ENCODE results near the gene CCDC57.

The CCDC57 gene

GRCh38 chr17:82173351-82174041 is 39.1 kb downstream of the CCDC57 start:
- DNase-seq = no peak

GRCh38 chr17:82172486-82173160 is 40.0 kb downstream of the CCDC57 start:
- no peak for DNase-seq

GRCh38 chr17:82171750-82172375 is 40.8 kb downstream of the CCDC57 start:
- DNase-seq = no peak

GRCh38 chr17:82170412-82170961 is 42.2 kb downstream of the CCDC57 start:
- DNase-seq = no peak

- DNase-seq = no peak
Observed at GRCh38 chr17:82168568-82168967, 44.1 kb downstream of the CCDC57 start.

- DNase-seq = no peak
Observed at GRCh38 chr17:82167028-82167427, 45.6 kb downstream of the CCDC57 start.

- no peak for DNase-seq
Observed at GRCh38 chr17:82164853-82165252, 47.8 kb downstream of the CCDC57 start.

- DNase-seq = no peak
Observed at GRCh38 chr17:82161216-82161615, 51.4 kb downstream of the CCDC57 start.

GRCh38 chr17:82160075-82160474 is 52.6 kb downstream of the CCDC57 start:
- DNase-seq = no peak

GRCh38 chr17:82158825-82159224 is 53.8 kb downstream of the CCDC57 start:
- DNase-seq = no peak

- no peak for DNase-seq
Observed at GRCh38 chr17:82157046-82158035, 55.3 kb downstream of the CCDC57 start.

GRCh38 chr17:82156284-82156925 is 56.2 kb downstream of the CCDC57 start:
- no peak for DNase-seq

- no peak for DNase-seq
Observed at GRCh38 chr17:82155606-82156005, 57.0 kb downstream of the CCDC57 start.

GRCh38 chr17:82154881-82155331 is 57.7 kb downstream of the CCDC57 start:
- DNase-seq = no peak

- peak; percentile 39 for DNase-seq
Observed at GRCh38 chr17:82153745-82154375, 58.8 kb downstream of the CCDC57 start.

- DNase-seq = no peak
Observed at GRCh38 chr17:82153295-82153691, 59.3 kb downstream of the CCDC57 start.

GRCh38 chr17:82152556-82153294 is 59.9 kb downstream of the CCDC57 start:
- DNase-seq = no peak

GRCh38 chr17:82152114-82152513 is 60.5 kb downstream of the CCDC57 start:
- DNase-seq = no peak

- DNase-seq = no peak
Observed at GRCh38 chr17:82151106-82151957, 61.3 kb downstream of the CCDC57 start.
